Measurements from ENCODE around the gene EPB41. TPM values are rescaled to one million over a fixed set of nuclear protein-coding genes. Genes with fewer than 3 reads are reported as not detected.
"Not testable (repeated sequence)": the region's sequence is repeated elsewhere in the genome, so short reads cannot be mapped to it uniquely, and the experiment has no call there.

EPB41 gene
- total RNA-seq, 1 donor from 2014 or later, result 102 TPM

DNA sequence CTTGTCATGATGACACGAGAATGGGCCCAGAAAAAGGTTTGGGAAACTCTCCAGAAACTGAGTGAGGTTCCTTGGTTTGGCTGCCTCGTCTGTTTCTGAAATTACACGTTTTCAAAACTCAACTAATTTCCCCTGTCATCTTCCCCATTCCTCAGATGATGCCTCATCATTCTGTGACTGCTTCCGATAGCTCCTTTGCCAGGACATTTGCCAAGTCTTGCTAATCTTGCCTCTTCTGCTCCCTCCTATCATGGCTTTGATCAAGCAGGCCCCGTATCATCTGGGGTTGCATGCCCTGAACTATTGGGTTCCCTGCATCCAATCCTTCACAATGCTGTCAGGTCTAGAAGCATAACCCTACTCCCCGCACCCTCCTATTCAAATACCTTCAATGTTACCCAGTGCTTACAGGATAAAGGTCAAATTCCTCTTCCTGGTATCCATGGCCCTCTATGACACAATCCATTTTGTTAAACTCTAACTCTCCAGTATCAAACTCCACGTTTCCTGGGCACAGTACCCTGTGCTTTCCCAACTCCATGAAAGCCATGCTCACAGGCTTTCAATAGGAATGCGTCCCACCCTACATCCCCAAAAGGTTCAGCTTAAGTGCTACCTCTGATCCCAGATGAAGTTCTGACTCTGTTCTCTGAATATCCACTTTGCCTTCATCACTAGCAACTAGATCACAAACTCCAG is 231.5 kb downstream of the EPB41 start:
- Mint-ChIP-seq H3K27me3 (no peaks in the 10 kb centered on the region), H3K4me1 (ENCODE audit: low read depth) (peaks cover 8% of the 10 kb centered on the region), H3K36me3 (ENCODE audit: insufficient read depth) (peaks cover 57% of the 10 kb centered on the region), H3K9me3 (ENCODE audit: low read depth) (no peaks in the 10 kb centered on the region), H3K4me3 (ENCODE audit: low read depth) (no peak overlapping the region), H3K27ac (peak overlapping the region; percentile 95)
- no peak for TF ChIP-seq CTCF (IDR thresholded peaks at IDR 0.05; ENCODE audit: unreplicated experiment)
- no peak for DNase-seq (ENCODE audit: low spot score, unreplicated experiment)

GRCh38 chr1:29148656-29149491 is 234.5 kb downstream of the EPB41 start:
- no peak for DNase-seq (ENCODE audit: low spot score, unreplicated experiment)
- H3K36me3 Mint-ChIP-seq (ENCODE audit: insufficient read depth), result peaks cover 59% of the 10 kb centered on the region
- H3K9me3 Mint-ChIP-seq (ENCODE audit: low read depth), result no peaks in the 10 kb centered on the region
- no peaks in the 10 kb centered on the region for H3K27me3 Mint-ChIP-seq
- TF ChIP-seq CTCF (IDR thresholded peaks at IDR 0.05; ENCODE audit: unreplicated experiment), result no peak
- peaks cover 8% of the 10 kb centered on the region for H3K4me1 Mint-ChIP-seq (ENCODE audit: low read depth)
- peak overlapping the region; percentile 83 for H3K27ac Mint-ChIP-seq
- no peak overlapping the region for H3K4me3 Mint-ChIP-seq (ENCODE audit: low read depth)

DNA sequence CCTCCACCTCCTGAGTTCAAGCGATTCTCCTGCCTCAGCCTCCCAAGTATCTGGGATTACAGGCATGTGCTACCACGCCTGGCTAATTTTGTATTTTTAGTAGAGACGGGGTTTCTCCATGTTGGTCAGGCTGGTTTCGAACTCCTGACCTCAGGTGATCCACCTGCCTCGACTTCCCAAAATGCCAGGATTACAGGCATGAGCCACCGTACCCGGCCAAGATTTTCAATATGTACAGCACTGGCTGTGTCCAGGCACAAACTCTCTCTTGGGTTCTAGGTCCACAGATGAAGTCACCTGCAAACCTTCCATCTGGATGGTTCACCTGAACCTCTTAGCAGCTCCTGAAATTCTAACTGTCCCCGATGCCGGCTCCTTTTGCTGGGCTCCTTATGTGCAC is 236.0 kb downstream of the EPB41 start:
- H3K4me3 Mint-ChIP-seq (ENCODE audit: low read depth); H3K4me1 Mint-ChIP-seq (ENCODE audit: low read depth); DNase-seq (ENCODE audit: low spot score, unreplicated experiment); H3K27ac Mint-ChIP-seq; H3K27me3 Mint-ChIP-seq; H3K9me3 Mint-ChIP-seq (ENCODE audit: low read depth): not testable (repeated sequence)
- H3K36me3 Mint-ChIP-seq (ENCODE audit: insufficient read depth), result peaks cover 59% of the 10 kb centered on the region

- H3K9me3 Mint-ChIP-seq (ENCODE audit: low read depth), result no peaks in the 10 kb centered on the region
- no peak for DNase-seq (ENCODE audit: low spot score, unreplicated experiment)
- TF ChIP-seq CTCF (IDR thresholded peaks at IDR 0.05; ENCODE audit: unreplicated experiment), result no peak
- H3K27me3 Mint-ChIP-seq, result no peaks in the 10 kb centered on the region
- H3K36me3 Mint-ChIP-seq (ENCODE audit: insufficient read depth), result peaks cover 43% of the 10 kb centered on the region
- H3K27ac Mint-ChIP-seq, result no peak overlapping the region
- H3K4me1 Mint-ChIP-seq (ENCODE audit: low read depth), result peaks cover 16% of the 10 kb centered on the region
- H3K4me3 Mint-ChIP-seq (ENCODE audit: low read depth), result no peak overlapping the region
Measured at GRCh38 chr1:29152046-29152805, 237.9 kb downstream of the EPB41 start.

- peaks cover 31% of the 10 kb centered on the region for H3K4me1 Mint-ChIP-seq (ENCODE audit: low read depth)
- H3K27ac Mint-ChIP-seq, result peak overlapping the region; percentile 95
- no peaks in the 10 kb centered on the region for H3K9me3 Mint-ChIP-seq (ENCODE audit: low read depth)
- peak overlapping the region; percentile 17 for H3K4me3 Mint-ChIP-seq (ENCODE audit: low read depth)
- H3K36me3 Mint-ChIP-seq (ENCODE audit: insufficient read depth), result peaks cover 28% of the 10 kb centered on the region
- no peak for DNase-seq (ENCODE audit: low spot score, unreplicated experiment)
- TF ChIP-seq CTCF (IDR thresholded peaks at IDR 0.05; ENCODE audit: unreplicated experiment), result no peak
- H3K27me3 Mint-ChIP-seq, result no peaks in the 10 kb centered on the region
Measured at GRCh38 chr1:29156543-29157268, 242.3 kb downstream of the EPB41 start.

Measured in progenitor cell of endocrine pancreas (in vitro differentiated cells).